HepG2 (cell line): Measurements from ENCODE around the gene CCDC77. TPM values are rescaled to one million over a fixed set of nuclear protein-coding genes. Genes with fewer than 3 reads are reported as not detected.
A peak's percentile ranks its signal among the peaks of the same experiment; 100 is the strongest.

ENCODE experiments used
- HMG20A ChIP-seq: IDR thresholded peaks from 2 replicates; pipeline ENCODE4 v1.6.1; 2016; ENCODE audit warnings: borderline replicate concordance
- KDM2A ChIP-seq: sonication (generic); formaldehyde crosslinking; IDR thresholded peaks from 2 replicates; pipeline ENCODE4 v1.4.0; 2020; ENCODE audit warnings: low read depth, missing genetic modification reagents, borderline replicate concordance
- KMT2A ChIP-seq: sonication (generic); formaldehyde crosslinking; IDR thresholded peaks from 2 replicates; pipeline ENCODE4 v1.4.0; 2020; ENCODE audit warnings: missing genetic modification reagents
- POGZ ChIP-seq: sonication (generic); formaldehyde crosslinking; IDR thresholded peaks from 2 replicates; pipeline ENCODE4 v1.4.0; 2020; ENCODE audit warnings: mild to moderate bottlenecking, missing genetic modification reagents
- REPIN1 ChIP-seq: sonication (generic); formaldehyde crosslinking; IDR thresholded peaks from 2 replicates; pipeline ENCODE4 v1.8.0; 2022; ENCODE audit warnings: missing genetic modification reagents, low read depth, mild to moderate bottlenecking, borderline replicate concordance
- RXRB ChIP-seq: IDR thresholded peaks from 2 replicates; pipeline ENCODE4 v1.6.1; 2016; ENCODE audit warnings: borderline replicate concordance, missing genetic modification reagents, missing compliant biosample characterization
- SP4 ChIP-seq: sonication (generic); formaldehyde crosslinking; IDR thresholded peaks from 2 replicates; pipeline ENCODE4 v1.8.1; 2023; ENCODE audit warnings: mild to moderate bottlenecking, missing genetic modification reagents
- ZBTB1 ChIP-seq: sonication (generic); formaldehyde crosslinking; IDR thresholded peaks from 2 replicates; pipeline ENCODE4 v1.4.0; 2020; ENCODE audit warnings: missing genetic modification reagents, borderline replicate concordance
- ZNF337 ChIP-seq: sonication (generic); formaldehyde crosslinking; IDR thresholded peaks from 2 replicates; pipeline ENCODE4 v1.5.1; 2020; ENCODE audit warnings: missing genetic modification reagents, low read depth, mild to moderate bottlenecking, borderline replicate concordance
- polyA plus RNA-seq, 8 experiments: library from polyadenylated mRNA; depleted of rRNA in 3 of 8; stranded (reverse) in 7 of 8; unstranded in 1 of 8; fragments of >200 nt; fragmentation: Illumina TruSeq in 4 of 8; extraction: Trizol in 4 of 8; gene quantifications; 2 replicates each; pipeline versions ENCODE4 v1.2.1 to v1.2.3, GENCODE V29; 2011 to 2016; ENCODE audit warnings: low read depth in 4 of 8, missing spikeins in 1 of 8, mixed read lengths in 1 of 8; ENCODE audit not compliant: insufficient read depth in 1 of 8
- total RNA-seq, 5 experiments: library from RNA; depleted of rRNA; stranded (reverse); fragments of >200 nt; fragmentation: Illumina TruSeq; extraction: Trizol; gene quantifications; 2 replicates each; pipeline ENCODE4 v1.2.3, GENCODE V29; 2016; ENCODE audit warnings: low read depth in 1 of 5
- TF ChIP-seq, protein P1 (sequence below): sonication (generic); formaldehyde crosslinking; IDR thresholded peaks from 2 replicates; pipeline ENCODE4 v1.4.0; 2020; ENCODE audit warnings: missing genetic modification reagents
- TF ChIP-seq, protein P2 (sequence below): sonication (generic); formaldehyde crosslinking; IDR thresholded peaks from 2 replicates; pipeline ENCODE4 v1.4.0; 2020; ENCODE audit warnings: missing genetic modification reagents
- TF ChIP-seq, protein P3 (sequence below): sonication (generic); formaldehyde crosslinking; IDR thresholded peaks from 2 replicates; pipeline ENCODE4 v1.5.1; 2020; ENCODE audit warnings: missing genetic modification reagents, mild to moderate bottlenecking, borderline replicate concordance
- TF ChIP-seq, protein P4 (sequence below): sonication (generic); formaldehyde crosslinking; conservative IDR thresholded peaks from 2 replicates; pipeline ENCODE4 v1.5.0; 2020; ENCODE audit warnings: missing genetic modification reagents
- TF ChIP-seq, protein P5 (sequence below): sonication (generic); formaldehyde crosslinking; conservative IDR thresholded peaks from 2 replicates; pipeline ENCODE4 v1.4.0; 2020; ENCODE audit warnings: missing genetic modification reagents

The CCDC77 gene
- total and polyA plus RNA-seq, 2 of the 13 experiments (the other 11 are each of a cell fraction or from before 2014, with no cell fraction given): 6.4 to 16.4 TPM

DNA sequence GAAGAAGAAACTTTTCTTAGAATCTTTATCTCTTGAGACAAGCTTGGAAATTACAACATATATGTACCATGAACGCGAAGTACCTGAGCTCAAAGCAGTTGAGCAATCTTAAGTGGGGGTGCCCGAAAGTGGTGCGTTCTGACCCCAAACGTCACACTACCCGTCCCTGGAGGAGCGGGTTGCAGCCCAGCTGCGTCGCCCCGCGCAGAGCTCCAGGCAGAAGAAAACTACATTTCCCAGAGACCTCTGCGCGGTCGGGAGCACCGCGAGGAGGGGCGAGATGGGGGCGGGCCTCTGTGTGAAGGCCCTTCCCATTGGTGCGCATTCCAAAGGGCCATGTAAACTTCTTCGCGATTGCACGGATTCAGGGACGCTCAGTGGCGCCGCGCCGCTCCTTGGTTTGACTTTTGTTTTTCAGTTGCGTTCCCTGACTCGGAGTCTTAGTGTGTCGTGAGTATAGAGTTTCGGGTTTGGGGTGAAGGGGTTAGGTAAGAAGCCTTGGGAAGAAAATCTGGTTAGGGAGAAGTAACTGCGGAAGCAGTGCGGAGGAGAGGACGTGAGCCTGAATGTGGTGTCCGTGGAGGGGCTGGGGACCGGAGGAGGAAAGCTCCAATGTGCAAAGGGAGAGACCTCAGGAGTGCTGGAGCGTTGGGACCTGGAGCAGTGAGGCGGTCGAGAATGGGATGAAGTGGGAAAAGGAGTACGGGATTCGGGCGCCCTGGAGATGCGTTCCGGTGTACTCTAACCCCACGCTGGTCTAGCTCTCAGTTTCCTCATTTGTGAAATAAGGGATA lies at the start of gene CCDC77 (continued):
- TF ChIP-seq, protein P1, sequence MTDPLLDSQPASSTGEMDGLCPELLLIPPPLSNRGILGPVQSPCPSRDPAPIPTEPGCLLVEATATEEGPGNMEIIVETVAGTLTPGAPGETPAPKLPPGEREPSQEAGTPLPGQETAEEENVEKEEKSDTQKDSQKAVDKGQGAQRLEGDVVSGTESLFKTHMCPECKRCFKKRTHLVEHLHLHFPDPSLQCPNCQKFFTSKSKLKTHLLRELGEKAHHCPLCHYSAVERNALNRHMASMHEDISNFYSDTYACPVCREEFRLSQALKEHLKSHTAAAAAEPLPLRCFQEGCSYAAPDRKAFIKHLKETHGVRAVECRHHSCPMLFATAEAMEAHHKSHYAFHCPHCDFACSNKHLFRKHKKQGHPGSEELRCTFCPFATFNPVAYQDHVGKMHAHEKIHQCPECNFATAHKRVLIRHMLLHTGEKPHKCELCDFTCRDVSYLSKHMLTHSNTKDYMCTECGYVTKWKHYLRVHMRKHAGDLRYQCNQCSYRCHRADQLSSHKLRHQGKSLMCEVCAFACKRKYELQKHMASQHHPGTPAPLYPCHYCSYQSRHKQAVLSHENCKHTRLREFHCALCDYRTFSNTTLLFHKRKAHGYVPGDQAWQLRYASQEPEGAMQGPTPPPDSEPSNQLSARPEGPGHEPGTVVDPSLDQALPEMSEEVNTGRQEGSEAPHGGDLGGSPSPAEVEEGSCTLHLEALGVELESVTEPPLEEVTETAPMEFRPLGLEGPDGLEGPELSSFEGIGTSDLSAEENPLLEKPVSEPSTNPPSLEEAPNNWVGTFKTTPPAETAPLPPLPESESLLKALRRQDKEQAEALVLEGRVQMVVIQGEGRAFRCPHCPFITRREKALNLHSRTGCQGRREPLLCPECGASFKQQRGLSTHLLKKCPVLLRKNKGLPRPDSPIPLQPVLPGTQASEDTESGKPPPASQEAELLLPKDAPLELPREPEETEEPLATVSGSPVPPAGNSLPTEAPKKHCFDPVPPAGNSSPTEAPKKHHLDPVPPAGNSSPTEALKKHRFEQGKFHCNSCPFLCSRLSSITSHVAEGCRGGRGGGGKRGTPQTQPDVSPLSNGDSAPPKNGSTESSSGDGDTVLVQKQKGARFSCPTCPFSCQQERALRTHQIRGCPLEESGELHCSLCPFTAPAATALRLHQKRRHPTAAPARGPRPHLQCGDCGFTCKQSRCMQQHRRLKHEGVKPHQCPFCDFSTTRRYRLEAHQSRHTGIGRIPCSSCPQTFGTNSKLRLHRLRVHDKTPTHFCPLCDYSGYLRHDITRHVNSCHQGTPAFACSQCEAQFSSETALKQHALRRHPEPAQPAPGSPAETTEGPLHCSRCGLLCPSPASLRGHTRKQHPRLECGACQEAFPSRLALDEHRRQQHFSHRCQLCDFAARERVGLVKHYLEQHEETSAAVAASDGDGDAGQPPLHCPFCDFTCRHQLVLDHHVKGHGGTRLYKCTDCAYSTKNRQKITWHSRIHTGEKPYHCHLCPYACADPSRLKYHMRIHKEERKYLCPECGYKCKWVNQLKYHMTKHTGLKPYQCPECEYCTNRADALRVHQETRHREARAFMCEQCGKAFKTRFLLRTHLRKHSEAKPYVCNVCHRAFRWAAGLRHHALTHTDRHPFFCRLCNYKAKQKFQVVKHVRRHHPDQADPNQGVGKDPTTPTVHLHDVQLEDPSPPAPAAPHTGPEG (CRISPR knock-in tag): 0 out of 2 replicates have a peak, but pooled peaks have one; percentile 41
- TF ChIP-seq ZNF337 (CRISPR knock-in tag): no peak
- TF ChIP-seq SP4: peak; percentile 90
- peak; percentile 21; the same call in 1 of the 2 replicates for TF ChIP-seq REPIN1 (CRISPR knock-in tag)
- TF ChIP-seq, protein P2, sequence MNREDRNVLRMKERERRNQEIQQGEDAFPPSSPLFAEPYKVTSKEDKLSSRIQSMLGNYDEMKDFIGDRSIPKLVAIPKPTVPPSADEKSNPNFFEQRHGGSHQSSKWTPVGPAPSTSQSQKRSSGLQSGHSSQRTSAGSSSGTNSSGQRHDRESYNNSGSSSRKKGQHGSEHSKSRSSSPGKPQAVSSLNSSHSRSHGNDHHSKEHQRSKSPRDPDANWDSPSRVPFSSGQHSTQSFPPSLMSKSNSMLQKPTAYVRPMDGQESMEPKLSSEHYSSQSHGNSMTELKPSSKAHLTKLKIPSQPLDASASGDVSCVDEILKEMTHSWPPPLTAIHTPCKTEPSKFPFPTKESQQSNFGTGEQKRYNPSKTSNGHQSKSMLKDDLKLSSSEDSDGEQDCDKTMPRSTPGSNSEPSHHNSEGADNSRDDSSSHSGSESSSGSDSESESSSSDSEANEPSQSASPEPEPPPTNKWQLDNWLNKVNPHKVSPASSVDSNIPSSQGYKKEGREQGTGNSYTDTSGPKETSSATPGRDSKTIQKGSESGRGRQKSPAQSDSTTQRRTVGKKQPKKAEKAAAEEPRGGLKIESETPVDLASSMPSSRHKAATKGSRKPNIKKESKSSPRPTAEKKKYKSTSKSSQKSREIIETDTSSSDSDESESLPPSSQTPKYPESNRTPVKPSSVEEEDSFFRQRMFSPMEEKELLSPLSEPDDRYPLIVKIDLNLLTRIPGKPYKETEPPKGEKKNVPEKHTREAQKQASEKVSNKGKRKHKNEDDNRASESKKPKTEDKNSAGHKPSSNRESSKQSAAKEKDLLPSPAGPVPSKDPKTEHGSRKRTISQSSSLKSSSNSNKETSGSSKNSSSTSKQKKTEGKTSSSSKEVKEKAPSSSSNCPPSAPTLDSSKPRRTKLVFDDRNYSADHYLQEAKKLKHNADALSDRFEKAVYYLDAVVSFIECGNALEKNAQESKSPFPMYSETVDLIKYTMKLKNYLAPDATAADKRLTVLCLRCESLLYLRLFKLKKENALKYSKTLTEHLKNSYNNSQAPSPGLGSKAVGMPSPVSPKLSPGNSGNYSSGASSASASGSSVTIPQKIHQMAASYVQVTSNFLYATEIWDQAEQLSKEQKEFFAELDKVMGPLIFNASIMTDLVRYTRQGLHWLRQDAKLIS (CRISPR knock-in tag): no peak
- no peak for TF ChIP-seq HMG20A (CRISPR knock-in tag)
- TF ChIP-seq, protein P3, sequence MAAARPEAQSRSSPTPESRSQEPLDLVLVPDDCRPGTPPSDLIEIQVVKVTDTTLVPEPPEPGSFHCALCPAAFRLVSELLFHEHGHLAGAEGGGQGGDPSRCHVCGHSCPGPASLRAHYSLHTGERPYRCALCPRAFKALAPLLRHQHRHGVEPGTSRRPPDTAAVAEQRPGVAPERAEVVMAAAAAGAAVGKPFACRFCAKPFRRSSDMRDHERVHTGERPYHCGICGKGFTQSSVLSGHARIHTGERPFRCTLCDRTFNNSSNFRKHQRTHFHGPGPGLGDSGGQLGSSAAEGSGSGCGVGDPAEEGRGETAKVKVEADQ (CRISPR knock-in tag): no peak; the same call in 1 of the 2 replicates
- no peak; the same call in 1 of the 2 replicates for TF ChIP-seq RXRB
- peak; percentile 47; the same call in 1 of the 2 replicates for TF ChIP-seq POGZ
- TF ChIP-seq KDM2A (CRISPR knock-in tag): peak; percentile 81; the same call in 1 of the 2 replicates
- TF ChIP-seq, protein P4, sequence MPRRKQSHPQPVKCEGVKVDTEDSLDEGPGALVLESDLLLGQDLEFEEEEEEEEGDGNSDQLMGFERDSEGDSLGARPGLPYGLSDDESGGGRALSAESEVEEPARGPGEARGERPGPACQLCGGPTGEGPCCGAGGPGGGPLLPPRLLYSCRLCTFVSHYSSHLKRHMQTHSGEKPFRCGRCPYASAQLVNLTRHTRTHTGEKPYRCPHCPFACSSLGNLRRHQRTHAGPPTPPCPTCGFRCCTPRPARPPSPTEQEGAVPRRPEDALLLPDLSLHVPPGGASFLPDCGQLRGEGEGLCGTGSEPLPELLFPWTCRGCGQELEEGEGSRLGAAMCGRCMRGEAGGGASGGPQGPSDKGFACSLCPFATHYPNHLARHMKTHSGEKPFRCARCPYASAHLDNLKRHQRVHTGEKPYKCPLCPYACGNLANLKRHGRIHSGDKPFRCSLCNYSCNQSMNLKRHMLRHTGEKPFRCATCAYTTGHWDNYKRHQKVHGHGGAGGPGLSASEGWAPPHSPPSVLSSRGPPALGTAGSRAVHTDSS (CRISPR knock-in tag): 0 out of 2 replicates have a peak, but pooled peaks have one; percentile 57
- no peak for TF ChIP-seq ZBTB1
- TF ChIP-seq, protein P5, sequence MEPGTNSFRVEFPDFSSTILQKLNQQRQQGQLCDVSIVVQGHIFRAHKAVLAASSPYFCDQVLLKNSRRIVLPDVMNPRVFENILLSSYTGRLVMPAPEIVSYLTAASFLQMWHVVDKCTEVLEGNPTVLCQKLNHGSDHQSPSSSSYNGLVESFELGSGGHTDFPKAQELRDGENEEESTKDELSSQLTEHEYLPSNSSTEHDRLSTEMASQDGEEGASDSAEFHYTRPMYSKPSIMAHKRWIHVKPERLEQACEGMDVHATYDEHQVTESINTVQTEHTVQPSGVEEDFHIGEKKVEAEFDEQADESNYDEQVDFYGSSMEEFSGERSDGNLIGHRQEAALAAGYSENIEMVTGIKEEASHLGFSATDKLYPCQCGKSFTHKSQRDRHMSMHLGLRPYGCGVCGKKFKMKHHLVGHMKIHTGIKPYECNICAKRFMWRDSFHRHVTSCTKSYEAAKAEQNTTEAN (CRISPR knock-in tag): no peak
- TF ChIP-seq KMT2A: peak; percentile 87
